ENCODE data around the gene RGS10.

The RGS10 gene

DNA sequence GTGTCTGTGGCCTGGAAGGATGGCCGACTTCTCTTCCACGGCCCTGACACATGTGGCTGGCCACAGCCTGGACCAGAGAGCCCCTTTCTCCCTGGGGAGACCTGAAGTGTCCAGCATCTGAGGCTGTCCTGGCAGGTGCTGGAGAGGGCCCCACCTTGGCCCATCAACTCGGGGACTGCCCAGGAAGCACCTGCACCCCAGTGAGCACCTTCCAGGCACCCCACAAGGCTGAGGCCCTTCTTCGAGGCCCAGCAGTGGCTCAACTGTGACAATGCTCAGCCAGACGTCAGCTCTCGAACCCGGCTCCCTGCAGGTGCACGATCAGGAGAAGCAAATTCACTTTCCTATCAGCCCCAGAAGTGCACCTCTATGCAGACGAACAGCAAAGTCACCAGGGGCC is 24.3 kb downstream of the RGS10 start:
- no peak for DNase-seq (ENCODE audit: low read depth in 2 of 2)

DNA sequence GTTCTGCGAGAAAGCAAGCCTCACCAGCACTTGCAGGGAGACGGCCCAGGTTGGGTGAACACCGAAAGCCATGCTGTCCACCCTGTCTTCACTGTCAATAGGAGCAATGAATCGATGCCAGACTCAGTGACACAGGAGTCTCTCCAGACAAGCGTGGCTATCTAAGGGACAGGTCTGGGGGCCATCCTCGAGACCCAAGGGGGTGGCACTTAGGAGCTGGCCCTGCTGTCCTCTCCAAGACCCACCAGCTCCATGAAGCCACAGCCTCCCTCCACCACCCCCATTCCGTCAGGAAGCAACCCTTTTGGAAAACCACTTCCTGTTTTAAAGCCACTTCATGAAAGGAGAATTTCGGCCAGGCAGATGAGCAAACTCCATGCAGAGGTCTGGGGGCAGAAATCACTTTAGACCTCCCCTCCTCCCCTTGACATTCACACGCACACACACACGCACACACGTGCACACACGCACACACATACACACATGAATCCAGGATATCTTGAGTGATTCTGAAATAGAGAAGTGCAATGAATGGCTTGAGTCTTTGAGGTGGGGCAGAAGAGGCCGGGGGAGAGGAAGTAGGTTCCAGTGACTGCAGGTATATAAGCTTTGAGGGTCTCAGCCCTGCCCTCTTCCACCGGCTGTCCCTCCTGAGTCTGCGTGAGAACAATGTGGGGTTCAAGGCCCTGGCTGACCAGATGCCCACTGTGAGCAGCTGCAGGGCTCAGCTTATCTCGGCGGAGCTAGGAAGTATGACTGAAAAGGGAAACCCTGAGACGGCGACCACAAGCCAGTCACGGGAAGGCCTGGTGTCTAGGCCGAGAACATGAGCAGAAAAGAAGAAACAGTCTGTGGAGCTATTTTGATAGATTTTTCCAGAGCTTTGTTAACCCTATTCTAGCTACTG is 25.0 kb downstream of the RGS10 start:
- peak in 1 of 2 donors; percentile 69 for DNase-seq (ENCODE audit: low read depth in 2 of 2)

GRCh38 chr10:119516381-119517234 is 25.9 kb downstream of the RGS10 start:
- peak; percentile 63 for DNase-seq (ENCODE audit: low read depth in 2 of 2)

DNA sequence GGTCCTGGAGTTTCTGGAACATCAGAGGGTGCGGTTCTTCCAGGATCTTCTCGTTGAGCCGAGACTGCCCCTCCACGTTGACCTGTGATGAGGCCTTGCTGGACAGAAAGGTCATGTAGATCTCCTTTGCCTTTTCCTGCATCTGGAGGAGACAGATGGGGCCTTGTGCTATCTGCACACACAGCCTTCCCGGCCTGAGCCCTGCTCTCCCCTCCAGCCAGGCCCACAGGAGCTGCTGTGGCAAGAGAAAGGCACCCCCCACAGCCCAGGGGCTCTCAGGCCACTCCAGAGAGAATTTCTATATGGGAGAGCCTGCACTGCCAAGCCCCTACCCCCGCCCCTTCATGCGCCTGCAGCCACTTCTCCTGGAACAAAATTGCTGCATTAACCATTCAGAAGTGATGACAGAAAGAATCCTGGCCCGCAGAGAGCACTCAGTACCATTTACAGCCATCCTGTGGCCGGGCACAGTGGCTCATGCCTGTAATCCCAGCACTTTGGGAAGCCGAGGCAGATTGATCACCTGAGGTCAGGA is 26.9 kb downstream of the RGS10 start:
- no peak for DNase-seq (ENCODE audit: low read depth in 2 of 2)

DNA sequence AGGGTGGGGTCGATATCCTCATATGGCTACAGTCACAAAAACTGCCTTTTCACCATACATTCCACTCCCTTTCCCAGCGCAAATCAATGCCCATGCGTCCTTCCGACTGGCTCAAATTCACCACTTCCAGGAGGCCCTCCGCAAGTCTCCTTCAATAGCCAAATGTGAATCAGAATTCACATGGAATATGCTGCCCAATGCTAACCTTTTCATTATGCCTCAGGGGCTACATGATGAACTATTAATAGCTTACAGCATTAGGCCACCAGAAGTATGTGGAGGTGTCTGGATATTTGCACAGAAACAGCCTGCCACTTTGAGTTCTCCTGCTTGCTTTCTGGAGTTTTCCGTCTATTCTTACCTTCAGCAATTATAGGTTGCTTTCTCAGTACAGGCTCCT is 27.7 kb downstream of the RGS10 start:
- no peak for DNase-seq (ENCODE audit: low read depth in 2 of 2)

- no peak for DNase-seq (ENCODE audit: low read depth in 2 of 2)
Observed at GRCh38 chr10:119511828-119512515, 30.5 kb downstream of the RGS10 start.

GRCh38 chr10:119509909-119510451 is 32.5 kb downstream of the RGS10 start:
- no peak for DNase-seq (ENCODE audit: low read depth in 2 of 2)

DNA sequence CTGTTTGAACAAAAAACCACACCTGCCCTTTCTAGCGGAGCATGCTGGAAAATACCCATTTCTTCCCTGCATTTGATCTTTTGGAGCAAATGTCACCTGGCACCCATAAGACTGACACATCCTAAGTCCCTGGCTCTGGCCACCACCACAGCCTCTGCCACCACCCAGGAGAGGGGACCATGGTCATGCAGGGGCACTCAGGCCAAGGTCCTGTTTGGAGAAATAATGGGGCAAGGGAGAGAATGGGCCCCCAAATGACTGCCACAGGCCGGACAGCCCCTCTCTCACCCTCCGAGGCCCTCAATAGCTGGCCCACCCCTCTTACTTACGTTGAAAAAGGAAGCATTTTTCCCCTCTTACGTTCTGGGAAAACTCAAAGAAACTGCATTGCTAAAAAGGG is 35.4 kb downstream of the RGS10 start:
- DNase-seq (ENCODE audit: low read depth in 2 of 2), result no peak

DNA sequence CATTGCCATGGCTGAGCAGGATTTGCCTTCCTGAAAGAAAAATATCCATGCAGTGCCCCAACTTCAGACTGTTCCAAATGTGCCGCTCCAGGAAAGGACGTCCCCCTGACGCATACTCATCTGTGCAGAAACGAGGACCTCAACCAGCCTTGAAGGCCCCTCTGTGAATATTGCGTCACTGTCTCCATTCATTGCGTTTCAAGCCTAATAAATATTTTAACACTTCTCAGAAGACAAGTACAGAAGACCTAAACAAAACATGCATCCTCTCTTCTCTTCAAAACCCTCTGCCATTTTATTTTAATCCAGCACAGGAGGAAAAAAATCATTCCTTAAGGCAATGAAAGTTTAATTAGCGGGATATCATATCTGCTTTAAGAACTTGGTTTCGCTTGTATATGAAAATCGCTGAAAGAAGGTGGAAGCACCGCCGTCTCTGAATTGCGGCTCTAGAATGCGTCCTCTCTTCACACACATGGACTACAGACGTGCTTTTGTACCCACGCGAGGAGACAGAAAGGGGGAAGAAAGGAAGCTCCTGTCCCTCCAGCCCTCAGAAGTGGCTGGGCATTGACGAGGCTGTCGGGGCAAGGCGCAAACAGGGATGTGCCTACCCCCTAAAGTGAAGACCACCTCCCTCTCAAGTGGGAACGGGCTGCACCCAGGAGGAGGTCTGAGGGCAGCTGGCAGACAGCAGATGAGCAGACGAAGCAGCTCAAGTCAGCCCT is 36.8 kb downstream of the RGS10 start:
- no peak for DNase-seq (ENCODE audit: low read depth in 2 of 2)

GRCh38 chr10:119505131-119505551 is 37.4 kb downstream of the RGS10 start:
- DNase-seq (ENCODE audit: low read depth in 2 of 2), result no peak

DNA sequence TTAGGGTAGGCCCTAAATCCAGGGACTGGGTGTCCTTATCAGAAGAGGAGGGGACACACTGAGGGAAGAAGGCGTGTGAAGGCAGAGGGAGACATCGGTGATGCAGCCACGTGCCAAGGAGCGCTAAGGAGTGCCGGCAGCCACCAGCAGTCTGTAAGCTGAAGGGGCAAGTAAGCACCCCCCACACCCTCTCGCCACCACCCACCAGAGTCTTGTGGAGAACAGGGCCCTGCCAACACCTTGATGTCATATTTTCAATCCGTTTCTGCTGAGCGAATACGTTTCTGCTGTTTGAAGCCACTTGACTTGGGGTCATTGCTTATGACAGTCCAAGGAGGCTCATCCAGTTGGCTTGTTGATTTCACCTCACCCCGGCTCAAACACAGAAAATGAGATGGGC is 37.9 kb downstream of the RGS10 start:
- no peak for DNase-seq (ENCODE audit: low read depth in 2 of 2)

DNA sequence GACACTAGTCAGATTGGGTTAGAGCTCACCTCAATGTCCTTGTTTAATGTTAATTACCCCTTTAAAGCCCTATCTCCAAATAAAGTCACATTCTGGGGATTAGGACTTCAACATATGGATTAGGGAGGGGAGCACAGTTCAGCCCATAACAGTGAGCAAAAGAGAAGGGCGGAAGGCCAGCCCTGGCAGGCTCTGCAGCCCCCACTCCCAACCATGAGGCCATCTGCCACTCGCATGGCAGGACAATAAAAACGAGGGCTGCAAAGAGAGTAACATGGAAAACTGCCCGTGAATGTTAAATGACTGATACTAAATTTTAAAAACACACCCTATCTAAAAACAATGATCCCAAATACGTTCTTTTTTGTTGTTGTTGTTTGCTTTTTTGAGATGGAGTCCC is 38.7 kb downstream of the RGS10 start:
- no peak for DNase-seq (ENCODE audit: low read depth in 2 of 2)

- DNase-seq (ENCODE audit: low read depth in 2 of 2), result no peak
Observed at GRCh38 chr10:119502618-119503155, 39.8 kb downstream of the RGS10 start.

DNA sequence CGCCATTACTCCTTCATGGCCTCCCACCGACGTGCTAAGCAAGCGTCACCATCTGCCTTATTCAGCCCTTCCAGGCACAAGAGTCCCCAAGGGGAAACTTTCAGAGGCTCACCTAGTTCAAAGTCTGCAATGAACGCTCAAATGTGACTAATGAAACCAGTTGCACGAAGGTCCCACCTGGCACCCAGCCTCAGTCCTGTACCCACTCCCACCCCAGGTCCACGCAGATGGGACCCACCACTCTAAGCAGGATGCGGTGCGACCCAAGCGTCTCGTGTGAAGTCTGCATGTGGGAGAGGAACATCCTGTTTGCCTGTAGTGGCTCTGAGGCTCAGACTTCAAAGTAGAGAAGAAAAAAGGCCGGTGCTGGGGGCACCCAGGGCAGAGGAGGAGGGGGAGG is 40.3 kb downstream of the RGS10 start:
- DNase-seq (ENCODE audit: low read depth in 2 of 2), result peak; percentile 71 to 72

DNA sequence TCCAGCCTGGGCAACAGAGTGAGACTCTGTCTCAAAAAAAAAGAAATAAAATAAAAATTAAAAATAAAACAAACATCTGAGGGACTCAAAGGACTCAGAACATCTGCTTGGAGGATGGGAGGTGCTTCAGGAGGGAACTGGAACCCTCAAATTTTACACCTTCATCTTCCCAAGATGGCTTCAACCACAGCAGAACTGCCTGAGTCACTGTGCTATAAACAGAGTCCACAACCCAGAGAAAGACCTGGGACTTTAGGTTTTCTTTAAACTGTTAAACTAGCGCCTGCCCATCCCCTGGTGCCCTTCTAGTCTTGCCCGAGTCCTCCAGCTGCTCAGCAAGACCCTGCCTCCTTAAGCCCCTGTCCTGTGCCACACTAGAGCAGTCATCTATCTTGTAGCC is 40.8 kb downstream of the RGS10 start:
- DNase-seq (ENCODE audit: low read depth in 2 of 2), result no peak

- DNase-seq (ENCODE audit: low read depth in 2 of 2), result no peak
Observed at GRCh38 chr10:119500821-119501220, 41.7 kb downstream of the RGS10 start.

GRCh38 chr10:119500123-119500795 is 42.3 kb downstream of the RGS10 start:
- DNase-seq (ENCODE audit: low read depth in 2 of 2), result no peak

DNA sequence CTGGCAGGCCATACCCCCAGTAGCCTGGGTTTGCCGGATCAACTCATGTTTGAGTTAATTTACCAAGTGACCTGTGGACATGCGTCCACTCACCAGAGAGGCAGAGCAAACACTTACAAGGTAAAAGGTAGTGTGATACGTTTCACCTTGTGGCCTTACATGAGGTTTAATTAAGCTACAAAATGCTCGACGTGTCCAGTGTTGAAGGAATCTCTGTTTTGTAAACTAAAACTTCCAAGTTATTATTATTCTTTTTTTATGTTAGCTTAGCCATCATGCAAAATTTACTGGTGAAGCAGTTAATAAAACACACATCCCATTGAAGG is 42.9 kb downstream of the RGS10 start:
- DNase-seq (ENCODE audit: low read depth in 2 of 2), result no peak

GRCh38 chr10:119498889-119499676 is 43.4 kb downstream of the RGS10 start:
- no peak for DNase-seq (ENCODE audit: low read depth in 2 of 2)

Data from stimulated activated CD8-positive, alpha-beta memory T cell treated with anti-CD3 and anti-CD28 coated beads, Interleukin-15, amount 100 ng/mL, for 48 hours (primary cell).